A673 (cell line): ENCODE results near the gene TNP1. TPM values are rescaled to one million over a fixed set of nuclear protein-coding genes. Genes with fewer than 3 reads are reported as not detected.

ENCODE experiments used
- BruUV-seq: library from RNA; stranded (reverse); fragments of 400-500 nt; replicated peaks from 2 replicates; lab custom pipeline; 2021; lab: Mats Ljungman, UMichigan
- CTCF ChIA-PET: fragments of 300-600 bp; sonication (Branson Sonifier 250); formaldehyde crosslinking; loops from one replicate; lab custom pipeline; 2022; ENCODE audit warnings: antibody characterized with exemption; lab: Charles Lee
- POLR2A ChIA-PET: fragments of 300-600 bp; sonication (Branson Sonifier 250); formaldehyde crosslinking; loops from one replicate; lab custom pipeline; 2022; ENCODE audit warnings: antibody characterized with exemption; ENCODE audit not compliant: low non-redundant PET; lab: Charles Lee
- DNase-seq: peaks from one replicate; pipeline ENCODE4 v3.0.0-alpha.2; 2015; ENCODE audit warnings: low spot score
- H3K27ac ChIP-seq: fragments of 200-600 bp; sonication (generic); 2 replicates; pipeline ENCODE4 v1.5.1; 2016; ENCODE audit warnings: mixed run types, low read depth, mild to moderate bottlenecking, mixed read lengths, antibody characterized with exemption, low read length; ENCODE audit not compliant: poor library complexity, severe bottlenecking
- H3K27me3 ChIP-seq: fragments of 200-600 bp; sonication (generic); replicated peaks from 2 replicates; pipeline ENCODE4 v1.6.1; 2017; ENCODE audit warnings: mixed run types, low read depth, mild to moderate bottlenecking, mixed read lengths, antibody characterized with exemption, low read length; ENCODE audit not compliant: insufficient read depth, poor library complexity
- H3K36me3 ChIP-seq: fragments of 200-600 bp; sonication (generic); 2 replicates; pipeline ENCODE4 v1.6.1; 2016; ENCODE audit warnings: mixed run types, mild to moderate bottlenecking, mixed read lengths, antibody characterized with exemption, low read length; ENCODE audit not compliant: insufficient read depth, poor library complexity, severe bottlenecking
- H3K4me1 ChIP-seq: fragments of 200-600 bp; sonication (generic); 2 replicates; pipeline ENCODE4 v1.6.1; 2017; ENCODE audit warnings: mixed run types, mild to moderate bottlenecking, mixed read lengths, antibody characterized with exemption, low read length; ENCODE audit not compliant: insufficient read depth, poor library complexity, severe bottlenecking
- H3K4me3 ChIP-seq: fragments of 200-600 bp; sonication (generic); 2 replicates; pipeline ENCODE4 v1.5.1; 2016; ENCODE audit warnings: low read depth, mixed run types, mild to moderate bottlenecking, mixed read lengths, low read length; ENCODE audit not compliant: poor library complexity, severe bottlenecking
- H3K9me3 ChIP-seq: fragments of 200-600 bp; sonication (generic); 2 replicates; pipeline ENCODE4 v1.6.1; 2016; ENCODE audit warnings: mixed run types, low read depth, mild to moderate bottlenecking, mixed read lengths, antibody characterized with exemption, low read length; ENCODE audit not compliant: poor library complexity, severe bottlenecking
- CTCF ChIP-seq: fragments of 300-800, 200-600 bp; sonication (generic); conservative IDR thresholded peaks from 2 replicates; pipeline ENCODE4 v1.5.1; 2017; ENCODE audit warnings: low read depth, mild to moderate bottlenecking, antibody characterized with exemption, low read length, moderate library complexity, mixed read lengths
- EZH2 ChIP-seq: fragments of 200-600 bp; sonication (generic); IDR thresholded peaks from 2 replicates; pipeline ENCODE4 v1.6.1; 2017; ENCODE audit warnings: borderline replicate concordance, low read depth, mild to moderate bottlenecking, mixed read lengths, antibody characterized with exemption, low read length; ENCODE audit not compliant: poor library complexity, severe bottlenecking
- intact Hi-C: fragments of 100-400 bp; cut with micrococcal nuclease; formaldehyde crosslinking; loops from one replicate; pipeline ENCODE4 v1.10.0; 2022; ENCODE audit not compliant: unreplicated experiment
- total RNA-seq: library from RNA; stranded (reverse); gene quantifications from 2 replicates; pipeline ENCODE4 v1.2.3, GENCODE V29; 2021

The TNP1 gene
- total RNA-seq, 1 experiment from 2014 or later: not detected

GRCh38 chr2:216887138-216887537, 27.3 kb upstream of the TNP1 start:
- intact Hi-C loops: no loop called here
- BruUV-seq: no TSS peak
- CTCF ChIA-PET: no interaction called here

GRCh38 chr2:216885117-216885553, 25.3 kb upstream of the TNP1 start:
- H3K27ac ChIP-seq: no peak overlapping the region
- TF ChIP-seq EZH2 (no peak), CTCF (no peak)
- ChIA-PET CTCF (no interaction called here), POLR2A (no interaction called here)
- no peak for DNase-seq
- no TSS peak for BruUV-seq
- H3K4me3 ChIP-seq: no peak overlapping the region
- H3K27me3 ChIP-seq: no peaks in the 10 kb centered on the region
- H3K4me1 ChIP-seq: no peaks in the 10 kb centered on the region
- no peaks in the 10 kb centered on the region for H3K36me3 ChIP-seq
- intact Hi-C loops: no loop called here
- H3K9me3 ChIP-seq: no peaks in the 10 kb centered on the region

More at GRCh38 chr2:216887138-216887537, 27.3 kb upstream of the TNP1 start:
- no peaks in the 10 kb centered on the region for H3K4me1 ChIP-seq
- H3K27ac ChIP-seq: no peak overlapping the region
- peaks cover 6% of the 10 kb centered on the region for H3K27me3 ChIP-seq
- H3K9me3 ChIP-seq: no peaks in the 10 kb centered on the region
- POLR2A ChIA-PET: no interaction called here
- no peak overlapping the region for H3K4me3 ChIP-seq
- no peak for TF ChIP-seq CTCF
- H3K36me3 ChIP-seq: no peaks in the 10 kb centered on the region
- no peak for DNase-seq

GRCh38 chr2:216884347-216884746, 24.5 kb upstream of the TNP1 start:
- Histone ChIP-seq H3K27ac (no peak overlapping the region), H3K4me1 (no peaks in the 10 kb centered on the region), H3K4me3 (no peak overlapping the region), H3K27me3 (no peaks in the 10 kb centered on the region), H3K9me3 (no peaks in the 10 kb centered on the region), H3K36me3 (no peaks in the 10 kb centered on the region)
- POLR2A ChIA-PET: no interaction called here
- CTCF ChIA-PET: no interaction called here
- intact Hi-C loops: no loop called here
- BruUV-seq: no TSS peak
- no peak for DNase-seq
- TF ChIP-seq EZH2: no peak
- no peak for TF ChIP-seq CTCF
